ACC112 (cell line): ENCODE measurements around the gene LGALS14.
"Not testable (repeated sequence)": the region's sequence is repeated elsewhere in the genome, so short reads cannot be mapped to it uniquely, and the experiment has no call there.

Experiments
- H2AFZ ChIP-seq: fragments of 200-600 bp; sonication (generic); one replicate; pipeline ENCODE4 v1.6.0; 2017; ENCODE audit warnings: antibody characterized with exemption, low read length; ENCODE audit not compliant: unreplicated experiment
- H3K27ac ChIP-seq: fragments of 200-600 bp; sonication (generic); 2 replicates; pipeline ENCODE4 v1.5.1; 2014; ENCODE audit warnings: low read depth, mild to moderate bottlenecking, antibody characterized with exemption, low read length, moderate library complexity
- H3K27me3 ChIP-seq: fragments of 200-600 bp; sonication (generic); 2 replicates; pipeline ENCODE4 v1.6.1; 2014; ENCODE audit warnings: mild to moderate bottlenecking, antibody characterized with exemption, low read length, moderate library complexity, mixed read lengths; ENCODE audit not compliant: insufficient read depth
- H3K36me3 ChIP-seq: fragments of 200-600 bp; sonication (generic); 2 replicates; pipeline ENCODE4 v1.6.1; 2016; ENCODE audit warnings: mild to moderate bottlenecking, antibody characterized with exemption, low read length, moderate library complexity, mixed read lengths; ENCODE audit not compliant: insufficient read depth
- H3K4me1 ChIP-seq: fragments of 200-600 bp; sonication (generic); one replicate; pipeline ENCODE4 v1.6.1; 2016; ENCODE audit warnings: low read length, mixed read lengths; ENCODE audit not compliant: insufficient read depth, unreplicated experiment, control insufficient read depth
- H3K4me3 ChIP-seq: fragments of 200-600 bp; sonication (generic); 2 replicates; pipeline ENCODE4 v1.5.1; 2014; ENCODE audit warnings: mild to moderate bottlenecking, low read depth, low read length
- H3K79me2 ChIP-seq: fragments of 200-600 bp; sonication (generic); one replicate; pipeline ENCODE4 v1.6.0; 2016; ENCODE audit warnings: low read length; ENCODE audit not compliant: control insufficient read depth, unreplicated experiment, insufficient read depth

The LGALS14 gene

DNA sequence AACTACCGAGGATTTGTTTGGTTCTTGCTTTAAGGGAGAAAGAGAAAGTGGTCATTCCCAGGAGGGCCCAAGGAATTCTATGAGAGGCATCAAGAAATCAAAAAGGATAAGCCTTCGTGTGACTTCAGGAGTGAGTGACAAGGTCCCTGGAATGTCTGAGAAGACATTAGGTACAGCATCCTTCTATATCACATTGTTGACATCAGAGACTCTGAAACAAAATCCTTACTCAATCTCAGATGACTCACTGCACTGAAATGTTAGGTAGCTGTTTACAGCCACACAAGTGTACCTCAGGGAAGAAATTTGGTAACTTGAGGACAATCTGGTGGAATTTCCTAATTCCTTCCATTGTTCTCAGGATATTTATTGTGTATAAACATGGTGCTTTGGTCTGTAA, 7.9 kb upstream of the LGALS14 start:
- Histone ChIP-seq H3K79me2 (no peaks in the 10 kb centered on the region), H3K4me1 (no peaks in the 10 kb centered on the region), H3K36me3 (no peaks in the 10 kb centered on the region), H3K27me3 (peaks cover 71% of the 10 kb centered on the region), H3K4me3 (no peak overlapping the region), H3K27ac (no peak overlapping the region), H2AFZ (no peak overlapping the region)

GRCh38 chr19:39698535-39698934, 5.7 kb upstream of the LGALS14 start:
- no peak overlapping the region for H2AFZ ChIP-seq
- peaks cover 58% of the 10 kb centered on the region for H3K27me3 ChIP-seq
- no peaks in the 10 kb centered on the region for H3K79me2 ChIP-seq
- no peak overlapping the region for H3K4me3 ChIP-seq
- no peaks in the 10 kb centered on the region for H3K36me3 ChIP-seq
- H3K27ac ChIP-seq: no peak overlapping the region
- H3K4me1 ChIP-seq: no peaks in the 10 kb centered on the region

- Histone ChIP-seq H3K27me3 (peaks cover 38% of the 10 kb centered on the region), H3K36me3 (no peaks in the 10 kb centered on the region), H3K27ac (no peak overlapping the region), H2AFZ (no peak overlapping the region), H3K4me3 (no peak overlapping the region), H3K79me2 (no peaks in the 10 kb centered on the region), H3K4me1 (no peaks in the 10 kb centered on the region)
These were observed 3.0 kb upstream of the LGALS14 start for GRCh38 chr19:39701291-39701690.

GRCh38 chr19:39705578-39706188, 1.4 kb downstream of the LGALS14 start:
- Histone ChIP-seq H2AFZ (no peak overlapping the region), H3K36me3 (no peaks in the 10 kb centered on the region), H3K27ac (no peak overlapping the region), H3K4me1 (no peaks in the 10 kb centered on the region), H3K27me3 (peaks cover 37% of the 10 kb centered on the region), H3K79me2 (no peaks in the 10 kb centered on the region), H3K4me3 (no peak overlapping the region)

- H2AFZ ChIP-seq: no peak overlapping the region
- no peak overlapping the region for H3K4me3 ChIP-seq
- no peaks in the 10 kb centered on the region for H3K36me3 ChIP-seq
- H3K27ac ChIP-seq: no peak overlapping the region
- H3K79me2 ChIP-seq: no peaks in the 10 kb centered on the region
- H3K4me1 ChIP-seq: no peaks in the 10 kb centered on the region
- H3K27me3 ChIP-seq: peaks cover 35% of the 10 kb centered on the region
These were observed 4.3 kb downstream of the LGALS14 start for GRCh38 chr19:39708594-39708993.

- Histone ChIP-seq H3K27ac (no peak overlapping the region), H2AFZ (no peak overlapping the region), H3K4me1 (no peaks in the 10 kb centered on the region), H3K36me3 (no peaks in the 10 kb centered on the region), H3K4me3 (no peak overlapping the region), H3K79me2 (no peaks in the 10 kb centered on the region), H3K27me3 (peaks cover 35% of the 10 kb centered on the region)
These were observed 5.0 kb downstream of the LGALS14 start for GRCh38 chr19:39709026-39709872.

GRCh38 chr19:39710333-39710890, 6.1 kb downstream of the LGALS14 start:
- Histone ChIP-seq H3K27ac (no peak overlapping the region), H3K4me1 (no peaks in the 10 kb centered on the region), H3K36me3 (no peaks in the 10 kb centered on the region), H2AFZ (no peak overlapping the region), H3K79me2 (no peaks in the 10 kb centered on the region), H3K27me3 (peaks cover 35% of the 10 kb centered on the region), H3K4me3 (no peak overlapping the region)

DNA sequence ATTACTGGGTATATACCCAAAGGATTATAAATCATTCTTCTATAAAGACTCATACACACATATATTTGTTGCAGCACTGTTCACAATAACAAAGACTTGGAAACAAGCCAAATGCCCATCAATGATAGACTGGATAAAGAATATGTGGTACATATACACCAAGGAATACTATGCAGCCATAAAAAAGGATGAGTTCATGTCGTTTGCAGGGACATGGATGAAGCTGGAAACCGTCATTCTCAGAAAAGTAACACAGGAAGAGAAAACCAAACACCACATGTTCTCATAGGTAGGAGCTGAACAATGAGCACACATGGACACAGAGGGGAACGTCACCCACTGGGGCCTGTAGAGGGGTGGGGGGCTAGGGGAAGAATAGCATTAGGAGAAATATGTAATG, 15.9 kb downstream of the LGALS14 start:
- not testable (repeated sequence) for H3K36me3 ChIP-seq, H3K27ac ChIP-seq, H3K79me2 ChIP-seq, H3K27me3 ChIP-seq, H3K4me3 ChIP-seq, H2AFZ ChIP-seq, H3K4me1 ChIP-seq

GRCh38 chr19:39725995-39726394, 21.7 kb downstream of the LGALS14 start:
- Histone ChIP-seq H3K27ac (no peak overlapping the region), H3K36me3 (no peaks in the 10 kb centered on the region), H3K27me3 (peaks cover 24% of the 10 kb centered on the region)

GRCh38 chr19:39727070-39727800, 23.0 kb downstream of the LGALS14 start:
- Histone ChIP-seq H3K79me2 (no peaks in the 10 kb centered on the region), H3K27ac (no peak overlapping the region), H3K36me3 (no peaks in the 10 kb centered on the region), H3K4me1 (no peaks in the 10 kb centered on the region), H2AFZ (no peak overlapping the region), H3K27me3 (peaks cover 21% of the 10 kb centered on the region), H3K4me3 (no peak overlapping the region)

More at GRCh38 chr19:39725995-39726394, 21.7 kb downstream of the LGALS14 start:
- H3K4me3 ChIP-seq: no peak overlapping the region
- no peaks in the 10 kb centered on the region for H3K4me1 ChIP-seq
- no peak overlapping the region for H2AFZ ChIP-seq
- no peaks in the 10 kb centered on the region for H3K79me2 ChIP-seq
